GM15510 (cell line): ENCODE results near the gene ZBBX.

ENCODE experiments used
- POLR2A ChIP-seq: IDR thresholded peaks from 3 replicates; pipeline ENCODE4 v1.6.1; 2011; ENCODE audit warnings: borderline replicate concordance; ENCODE audit not compliant: insufficient read length; ENCODE audit errors: extremely low read depth

The ZBBX gene, protein sequence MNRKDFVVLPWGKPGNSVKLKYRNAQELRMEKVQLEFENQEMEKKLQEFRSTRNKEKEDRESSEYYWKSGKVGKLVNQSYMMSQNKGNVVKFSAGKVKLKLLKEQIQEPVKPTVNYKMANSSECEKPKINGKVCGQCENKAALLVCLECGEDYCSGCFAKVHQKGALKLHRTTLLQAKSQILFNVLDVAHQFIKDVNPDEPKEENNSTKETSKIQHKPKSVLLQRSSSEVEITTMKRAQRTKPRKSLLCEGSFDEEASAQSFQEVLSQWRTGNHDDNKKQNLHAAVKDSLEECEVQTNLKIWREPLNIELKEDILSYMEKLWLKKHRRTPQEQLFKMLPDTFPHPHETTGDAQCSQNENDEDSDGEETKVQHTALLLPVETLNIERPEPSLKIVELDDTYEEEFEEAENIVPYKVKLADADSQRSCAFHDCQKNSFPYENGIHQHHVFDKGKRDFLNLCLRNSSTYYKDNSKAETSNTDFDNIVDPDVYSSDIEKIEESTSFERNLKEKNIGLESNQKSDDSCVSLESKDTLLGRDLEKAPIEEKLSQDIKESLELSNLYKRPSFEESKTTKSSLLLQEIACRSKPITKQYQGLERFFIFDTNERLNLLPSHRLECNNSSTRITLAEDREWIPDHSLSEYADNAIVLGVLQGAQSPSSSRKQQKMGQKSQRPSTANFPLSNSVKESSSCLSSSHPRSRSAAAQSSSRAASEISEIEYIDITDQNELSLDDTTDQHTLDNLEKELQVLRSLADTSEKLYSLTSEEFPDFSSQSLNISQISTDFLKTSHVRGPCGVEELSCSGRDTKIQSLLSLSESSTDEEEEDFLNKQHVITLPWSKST

DNA sequence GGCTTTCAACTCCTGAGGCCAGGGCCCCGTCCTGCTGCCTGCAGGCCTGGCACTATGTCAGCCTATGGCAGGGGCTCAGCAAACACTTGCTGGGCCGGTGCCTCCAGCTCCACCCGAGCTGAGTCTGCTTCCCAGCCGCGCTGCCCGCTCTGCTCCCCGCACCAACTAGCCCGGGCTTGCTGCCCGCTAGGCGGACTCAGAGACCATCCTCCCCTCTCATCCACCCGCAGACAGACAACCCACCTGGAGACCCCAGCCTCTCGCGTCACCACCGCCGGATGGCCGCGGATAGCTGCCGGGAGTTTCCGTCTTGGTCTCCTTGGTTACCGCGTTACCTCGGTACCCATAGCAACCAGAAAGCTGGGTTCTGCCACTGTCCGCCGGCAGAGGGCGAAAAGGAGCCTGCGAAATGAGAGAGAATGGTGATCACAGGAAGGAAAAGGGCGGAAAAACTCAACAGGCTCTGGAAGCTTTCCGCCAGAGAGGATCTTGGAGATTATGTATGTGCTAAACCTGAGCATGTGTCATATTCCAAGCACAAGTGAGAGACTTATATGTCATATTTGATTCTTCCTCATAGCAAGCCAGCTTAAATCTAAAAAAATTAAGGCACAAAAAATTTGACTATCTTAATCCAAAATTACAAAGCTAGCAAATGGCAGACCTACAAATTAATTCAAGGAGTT, at the start of gene ZBBX:
ZBBX (minus strand) TSS at position 294 of the 686 bp plus-strand sequence. CDS start 7,396 bp downstream, outside the sequence.
- no peak for TF ChIP-seq POLR2A

DNA sequence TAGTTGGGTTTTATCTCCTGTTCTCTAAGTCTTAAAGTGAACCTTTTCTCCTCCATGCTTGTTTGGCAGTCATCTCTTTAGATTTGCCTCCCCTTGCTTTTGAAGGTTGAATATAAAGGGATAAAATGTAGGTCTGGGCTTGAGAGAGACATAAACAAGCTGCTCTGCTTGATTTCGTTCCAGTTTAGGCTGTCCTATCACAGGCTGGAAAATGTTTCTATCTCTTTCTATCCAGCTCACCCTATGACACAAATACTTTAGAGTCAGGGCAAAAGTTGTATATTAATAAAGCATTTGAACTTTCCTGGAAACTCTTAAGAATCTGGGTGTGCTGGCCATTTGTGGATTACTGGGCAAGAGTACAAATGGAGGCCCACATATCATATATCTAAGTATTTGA, 29.5 kb upstream of the ZBBX start:
- no peak for TF ChIP-seq POLR2A

DNA sequence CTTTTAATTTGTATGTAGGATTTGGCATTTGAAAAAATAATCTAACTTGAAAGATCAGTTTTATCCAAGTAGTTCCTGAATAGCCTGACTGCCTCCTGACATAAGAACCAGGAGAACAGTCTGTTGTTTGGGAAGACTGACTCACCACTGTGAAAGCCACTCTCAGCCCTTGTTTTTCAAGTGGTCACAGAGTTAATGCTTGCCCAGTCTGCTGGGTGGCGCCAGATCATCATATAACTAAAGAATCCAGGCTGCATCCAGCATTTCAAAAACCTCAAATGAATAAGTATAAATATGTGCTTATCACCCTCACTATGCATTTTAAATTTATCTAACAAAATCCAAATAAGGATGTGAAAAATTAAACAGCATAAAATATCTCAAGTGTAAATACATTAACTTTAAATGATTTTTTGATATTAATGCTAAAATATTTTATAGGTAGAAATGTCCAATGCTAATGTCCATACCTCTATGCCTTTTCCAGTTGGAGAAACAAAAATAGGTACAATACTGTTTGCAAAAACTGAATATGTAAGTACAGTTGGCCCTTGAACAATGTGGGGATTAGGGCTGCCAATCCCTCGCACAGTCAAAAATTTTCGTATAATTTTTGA, 26.9 kb upstream of the ZBBX start:
- TF ChIP-seq POLR2A: no peak

DNA sequence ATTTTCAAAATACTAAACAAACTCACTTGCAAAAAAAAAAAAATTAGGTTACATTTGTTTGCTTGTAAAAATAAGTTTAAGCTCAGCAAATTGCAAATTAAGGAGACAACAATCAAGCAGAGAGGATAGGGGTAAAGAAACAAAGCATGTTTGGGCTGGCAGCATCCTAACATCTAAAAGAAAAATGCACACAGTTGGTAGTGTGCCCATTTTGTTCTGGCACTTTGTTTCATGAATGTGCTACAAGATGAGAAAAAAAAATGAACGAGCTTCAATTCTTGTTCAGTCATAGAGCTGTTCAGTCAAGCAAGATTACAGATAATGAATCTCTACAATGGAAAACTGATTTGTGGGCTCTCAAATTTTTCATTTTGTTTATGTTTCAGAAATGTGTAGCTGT, 17.7 kb upstream of the ZBBX start:
- TF ChIP-seq POLR2A: no peak

DNA sequence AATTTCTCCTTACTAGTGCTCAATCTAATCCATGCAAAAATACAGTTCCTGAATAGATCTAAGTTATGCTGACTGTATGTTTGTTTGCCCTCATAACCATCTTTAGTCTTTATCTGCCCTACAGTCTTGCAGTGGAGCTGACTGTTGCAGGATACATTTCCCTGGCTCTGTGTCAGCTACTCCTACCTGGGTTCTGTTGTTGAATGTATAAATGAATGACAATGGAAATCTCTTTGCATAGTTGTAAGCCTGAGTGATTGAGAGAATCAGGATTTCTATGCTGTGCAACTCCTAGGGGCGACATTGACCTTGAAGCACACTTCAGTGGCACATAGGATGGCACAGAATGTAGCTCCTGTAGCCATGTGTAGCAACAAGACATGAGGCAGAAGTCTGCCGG, 16.0 kb upstream of the ZBBX start:
- no peak for TF ChIP-seq POLR2A

DNA sequence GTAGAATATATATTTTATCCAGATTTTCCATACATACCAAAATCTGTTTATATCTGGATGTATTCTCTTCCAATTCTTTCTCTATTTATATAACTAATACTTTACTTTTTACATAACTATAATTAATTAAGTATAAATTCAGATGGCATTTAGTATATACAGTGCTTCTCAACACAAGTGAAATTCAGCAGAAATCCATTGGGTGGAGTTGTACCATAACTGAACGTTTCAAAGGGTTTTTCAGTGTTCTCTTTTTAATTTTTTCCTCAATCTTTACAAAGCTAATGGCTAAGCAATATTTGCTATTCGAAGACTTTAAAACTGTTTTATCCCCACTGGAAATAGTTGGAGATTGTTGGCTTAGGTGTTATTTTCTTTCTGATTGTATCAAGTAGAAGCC, 13.9 kb upstream of the ZBBX start:
- TF ChIP-seq POLR2A: no peak

DNA sequence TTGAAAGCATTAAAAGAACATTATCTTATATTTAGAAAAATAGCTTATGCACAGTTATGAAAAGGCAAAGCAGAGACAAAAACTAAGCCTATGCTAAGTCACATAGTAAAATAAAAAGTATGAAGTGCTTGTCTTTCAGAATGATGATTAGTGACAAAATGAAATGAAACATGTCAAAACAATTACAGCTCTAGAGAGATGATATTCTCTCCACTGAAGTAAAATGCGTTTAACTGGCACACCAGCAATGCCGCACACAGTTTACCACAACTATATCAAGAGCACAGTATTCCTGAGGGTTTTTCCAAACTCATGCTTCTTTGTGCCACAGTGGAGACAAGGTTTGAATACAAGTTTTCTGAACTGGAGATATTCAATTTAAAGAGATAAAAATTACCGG, 2.1 kb upstream of the ZBBX start:
- TF ChIP-seq POLR2A: no peak

DNA sequence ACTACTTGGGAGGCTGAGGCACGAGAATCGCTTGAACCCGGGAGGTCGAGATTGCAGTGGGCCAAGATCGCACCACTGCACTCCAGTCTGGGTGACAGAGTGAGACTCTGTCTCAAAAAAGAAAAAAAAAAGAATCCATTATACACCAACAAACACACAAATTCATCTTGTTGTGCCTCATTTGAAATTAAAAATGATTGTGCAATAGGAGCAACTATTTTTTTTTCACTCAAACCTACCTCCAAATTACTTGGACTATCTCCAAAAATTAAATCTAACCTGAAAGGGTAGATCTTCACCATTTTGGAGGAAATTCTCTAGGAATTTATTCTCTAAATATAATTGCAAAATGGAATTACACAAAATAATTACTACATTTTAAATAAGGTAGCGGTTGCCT, 4.6 kb downstream of the ZBBX start:
- no peak for TF ChIP-seq POLR2A

DNA sequence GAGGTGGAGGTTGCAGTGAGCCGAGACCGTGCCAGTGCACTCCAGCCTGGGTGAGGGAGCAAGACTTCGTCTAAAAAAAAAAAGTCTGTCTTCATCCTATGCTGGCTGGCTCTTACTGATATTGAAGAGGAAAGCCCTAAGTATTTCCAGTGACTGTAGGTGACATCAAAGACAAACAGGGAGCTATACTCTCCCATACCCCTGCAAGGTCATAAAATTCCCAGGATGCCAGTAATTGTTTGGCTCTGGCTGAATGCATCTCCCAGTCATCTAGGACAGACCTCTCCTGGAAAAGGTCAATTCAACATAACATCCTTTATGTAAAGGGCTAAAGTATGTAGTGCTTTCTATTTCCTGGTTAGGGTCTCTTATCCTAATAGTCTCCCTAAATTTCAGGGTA, 8.0 kb downstream of the ZBBX start:
- no peak for TF ChIP-seq POLR2A

DNA sequence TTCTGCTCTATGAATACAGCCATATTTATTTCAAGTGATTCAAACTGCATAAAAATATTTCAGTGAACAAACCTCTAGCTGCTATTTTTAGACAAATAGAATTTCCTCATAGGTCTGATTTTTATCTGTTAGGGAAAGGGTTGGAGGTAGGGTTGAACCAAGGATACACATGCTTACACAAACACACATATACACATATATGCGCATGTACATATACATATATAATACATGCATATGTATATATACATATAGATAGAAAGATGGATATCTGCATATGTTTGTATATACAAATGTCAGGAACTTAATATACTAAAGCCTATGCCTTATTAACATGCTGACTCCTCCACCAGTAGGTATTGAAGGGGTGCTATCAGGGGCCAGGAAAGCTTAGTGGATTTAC, 18.1 kb downstream of the ZBBX start:
- no peak for TF ChIP-seq POLR2A

DNA sequence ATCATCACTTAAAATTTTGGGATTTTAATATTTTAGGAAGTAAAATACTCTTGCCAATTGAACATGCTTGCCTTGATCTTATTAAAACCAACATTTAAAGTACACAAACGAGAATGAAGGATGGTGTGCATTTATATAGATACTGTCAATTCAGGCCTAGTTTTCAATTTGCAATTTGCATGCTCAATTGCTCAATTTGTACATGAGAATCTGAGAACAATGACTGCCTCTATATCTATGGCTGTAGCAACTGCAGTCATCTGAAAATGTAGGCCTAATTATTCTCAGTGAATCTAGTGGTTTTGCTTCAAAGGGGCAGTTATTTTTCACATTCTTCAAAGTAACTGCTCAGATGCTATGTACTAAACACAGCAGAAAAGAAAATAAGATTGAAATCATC, 18.8 kb downstream of the ZBBX start:
- TF ChIP-seq POLR2A: no peak

DNA sequence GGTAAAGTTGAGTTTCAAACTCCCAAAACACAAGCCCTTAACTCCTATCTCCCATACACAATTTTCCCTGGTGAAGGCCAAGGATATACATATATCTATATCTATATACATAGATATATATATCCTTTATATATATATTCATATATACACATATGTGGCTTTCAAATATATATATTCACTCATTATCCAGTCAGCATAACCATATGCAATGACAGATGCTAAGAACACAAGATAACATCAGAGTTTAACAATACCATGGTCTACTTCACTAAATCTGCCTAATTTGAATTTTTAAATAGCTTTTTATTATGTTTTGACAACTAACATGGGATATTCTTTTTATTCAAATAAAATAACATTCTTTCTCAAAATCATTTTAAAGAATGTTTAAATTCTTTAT, 24.7 kb downstream of the ZBBX start:
- no peak for TF ChIP-seq POLR2A

DNA sequence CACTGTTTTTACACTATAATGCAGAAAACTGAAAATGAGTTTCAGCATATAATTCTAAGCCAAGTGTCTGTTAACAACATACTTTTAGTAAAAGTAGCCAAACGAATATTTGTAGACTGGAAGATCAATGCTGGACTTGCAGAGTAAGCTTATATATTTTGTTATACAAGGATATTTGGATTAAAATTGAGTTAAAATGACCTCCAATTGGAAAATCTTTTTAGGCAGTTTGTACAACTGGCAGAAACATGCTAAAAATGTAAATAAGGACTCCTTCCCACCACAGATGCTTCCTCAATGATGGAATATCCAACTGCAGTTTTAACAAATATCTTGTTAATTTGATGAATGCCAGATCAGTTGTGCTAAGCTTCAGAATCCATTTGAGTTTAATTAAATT, 25.3 kb downstream of the ZBBX start:
- TF ChIP-seq POLR2A: no peak

DNA sequence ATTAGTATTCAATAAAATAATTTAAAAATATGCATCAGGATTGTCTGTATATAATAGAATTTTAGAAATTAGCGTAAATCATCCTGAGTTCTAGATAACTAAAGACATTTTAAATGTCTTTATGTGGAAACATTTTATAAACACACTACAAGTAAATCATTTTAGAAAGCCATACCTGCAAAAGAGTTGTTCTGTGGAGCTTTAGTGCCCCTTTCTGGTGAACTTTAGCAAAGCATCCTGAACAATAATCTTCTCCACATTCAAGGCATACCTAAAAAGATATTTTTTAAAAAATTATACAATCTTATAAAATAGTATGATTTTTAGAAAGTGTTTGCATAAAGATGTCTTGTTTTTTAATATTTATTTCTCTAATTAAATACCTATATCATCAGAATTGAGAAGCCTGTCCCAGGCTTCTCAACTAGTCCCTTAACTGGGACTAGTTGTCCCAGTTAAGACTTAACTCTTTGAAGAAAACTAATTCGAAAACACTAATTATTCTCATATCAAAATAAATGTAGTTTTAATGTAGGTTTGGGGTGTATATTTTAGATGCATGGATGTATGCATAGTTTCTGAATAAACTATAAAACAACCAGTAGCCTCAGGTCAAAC, 29.7 kb downstream of the ZBBX start:
- no peak for TF ChIP-seq POLR2A
